ENCODE results near the gene SHH. TPM values are rescaled to one million over a fixed set of nuclear protein-coding genes. Genes with fewer than 3 reads are reported as not detected.
A peak's percentile ranks its signal among the peaks of the same experiment; 100 is the strongest.

Gene SHH
- total RNA-seq, 8 experiments from 2014 or later = under 0.01 to 28.2 (median 0.14) TPM; not detected in 2

- peak in 1 of 8 experiments; percentile 27 for ATAC-seq (replicated peaks in 6 of 8)
- WGBS, 10 experiments = 20 to 100% (median 76%) methylated on average over 1 to 11 of the region's 13 CpGs; no CpG with 5 or more reads in 2 of the 10 experiments
- Histone ChIP-seq H3K4me3 (no peak overlapping the region), H3K4me1 (replicated peaks in 1 of 2) (peaks cover 0 to 6% of the 10 kb centered on the region in 2 donors), H3K27ac (no peak overlapping the region)
- in situ Hi-C loops (cut with MboI; ENCODE audit: low pct_unique_long_range_greater_than_20kb in 2 of 9, low sequenced_read_pairs in 9 of 9, unreplicated experiment in 9 of 9) = loop anchor here in 3 of 9 experiments (10.0 to 25.0 kb wide), 2 partner anchors 1013 to 1016 kb away; no protein-coding TSS in a partner anchor
These were observed 13.4 kb downstream of the SHH start for GRCh38 chr7:155798673-155799439.

DNA sequence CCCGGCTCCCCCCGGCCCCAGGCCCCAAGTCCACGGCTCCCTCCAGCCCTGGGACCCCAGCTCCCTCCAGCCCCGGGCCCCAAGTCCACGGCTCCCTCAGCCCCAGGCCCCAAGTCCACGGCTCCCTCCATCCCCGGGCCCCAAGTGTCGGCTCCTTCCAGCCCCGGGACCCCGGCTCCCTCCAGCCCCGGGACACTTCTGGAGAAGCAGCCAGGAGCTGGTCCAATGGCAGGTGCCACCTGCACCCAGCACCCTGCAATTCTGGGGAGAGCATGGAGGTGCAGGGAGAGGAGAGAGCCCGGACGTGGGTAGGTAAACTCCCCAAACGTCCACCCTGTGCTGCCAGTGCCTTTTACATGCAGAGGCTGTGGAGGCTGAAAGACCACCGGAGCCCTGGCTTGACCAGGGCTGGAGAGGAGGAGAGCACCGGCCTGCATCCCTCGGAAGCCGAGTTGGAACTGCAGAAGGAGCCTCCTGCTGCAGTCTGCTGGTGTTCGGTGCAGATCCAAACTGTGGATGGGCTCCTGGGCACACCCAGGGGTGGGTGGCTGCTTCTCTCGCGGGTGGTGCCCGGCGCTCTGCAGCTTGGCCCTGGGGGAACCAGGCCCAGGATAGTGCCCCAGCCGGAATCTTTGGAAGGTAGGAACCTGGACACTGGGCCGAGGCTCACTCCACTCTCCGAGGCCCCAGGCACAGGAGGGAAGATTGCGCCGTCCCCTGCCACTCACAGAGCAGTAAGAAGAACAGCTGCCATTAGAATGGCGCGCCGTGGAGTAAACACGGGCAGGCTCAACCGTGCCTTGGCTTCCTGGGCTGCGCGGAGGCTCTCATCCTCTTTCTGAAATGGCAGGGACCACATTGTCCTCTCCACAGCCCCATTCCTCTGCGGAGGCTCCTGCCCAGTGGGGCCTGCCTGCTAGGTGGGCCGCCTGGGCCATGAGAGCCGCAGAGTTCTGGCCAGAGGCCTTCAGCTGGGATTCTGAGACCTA is 14.7 kb downstream of the SHH start:
- peak in 6 of 8 experiments; percentile 16 to 56 (median 34) for ATAC-seq (replicated peaks in 6 of 8)
- WGBS, 10 experiments = 60 to 85% (median 72%) methylated on average over 1 to 20 of the region's 38 CpGs; no CpG with 5 or more reads in 5 of the 10 experiments
- no peak overlapping the region for H3K4me3 ChIP-seq
- no peak overlapping the region for H3K27ac ChIP-seq
- H3K4me1 ChIP-seq (replicated peaks in 1 of 2) = no peaks in the 10 kb centered on the region
- in situ Hi-C loops (cut with MboI; ENCODE audit: low pct_unique_long_range_greater_than_20kb in 2 of 9, low sequenced_read_pairs in 9 of 9, unreplicated experiment in 9 of 9) = loop anchor here in 3 of 9 experiments (10.0 to 25.0 kb wide), 2 partner anchors 1015 to 1017 kb away; no protein-coding TSS in a partner anchor

- Histone ChIP-seq H3K4me1 (replicated peaks in 1 of 2) (no peaks in the 10 kb centered on the region), H3K4me3 (no peak overlapping the region), H3K27ac (no peak overlapping the region)
- in situ Hi-C loops (cut with MboI; ENCODE audit: low pct_unique_long_range_greater_than_20kb in 2 of 9, low sequenced_read_pairs in 9 of 9, unreplicated experiment in 9 of 9) = loop anchor here in 3 of 9 experiments (10.0 to 25.0 kb wide), 2 partner anchors 1016 to 1018 kb away; no protein-coding TSS in a partner anchor
- peak; percentile 75 to 92 (median 82) for ATAC-seq (replicated peaks in 6 of 8)
- WGBS, 10 experiments = 20 to 65% (median 54%) methylated on average over 7 to 11 of the region's 60 CpGs; no CpG with 5 or more reads in 5 of the 10 experiments
These were observed 15.6 kb downstream of the SHH start for GRCh38 chr7:155796381-155797261.

- 28 to 100% (median 57%) methylated on average over 1 to 6 of the region's 8 CpGs; no CpG with 5 or more reads in 4 of the 10 experiments for WGBS, 10 experiments
These were observed 16.3 kb downstream of the SHH start for GRCh38 chr7:155795951-155796350.

DNA sequence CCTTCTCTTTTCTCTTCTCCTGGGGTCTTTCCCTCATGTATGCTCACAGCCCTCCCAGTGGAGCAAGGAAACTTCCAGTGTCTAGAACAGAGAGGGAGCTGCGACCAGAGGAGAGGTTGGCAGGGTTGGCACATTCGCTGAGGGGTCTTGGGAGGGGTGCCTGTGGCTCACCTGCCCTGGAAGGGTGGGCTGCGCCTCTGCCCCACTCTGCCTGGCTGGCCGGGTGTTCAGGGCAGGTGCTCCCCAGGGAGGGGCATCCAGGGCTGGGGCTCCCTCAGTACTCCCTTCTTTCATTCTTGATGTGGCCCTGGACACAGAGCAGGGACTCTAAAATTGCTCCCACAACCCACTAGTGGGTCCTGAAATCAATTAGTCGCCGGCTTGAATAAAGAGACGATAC is 16.9 kb downstream of the SHH start:
- in situ Hi-C loops (cut with MboI; ENCODE audit: low pct_unique_long_range_greater_than_20kb in 2 of 9, low sequenced_read_pairs in 9 of 9, unreplicated experiment in 9 of 9) = loop anchor here in 3 of 9 experiments (10.0 to 25.0 kb wide), 2 partner anchors 1017 to 1019 kb away; no protein-coding TSS in a partner anchor

More at GRCh38 chr7:155795951-155796350, 16.3 kb downstream of the SHH start:
- no peaks in the 10 kb centered on the region for H3K4me1 ChIP-seq (replicated peaks in 1 of 2)
- no peak for ATAC-seq (replicated peaks in 6 of 8)
- H3K27ac ChIP-seq = no peak overlapping the region
- in situ Hi-C loops (cut with MboI; ENCODE audit: low pct_unique_long_range_greater_than_20kb in 2 of 9, low sequenced_read_pairs in 9 of 9, unreplicated experiment in 9 of 9) = loop anchor here in 3 of 9 experiments (10.0 to 25.0 kb wide), 2 partner anchors 1016 to 1019 kb away; no protein-coding TSS in a partner anchor
- H3K4me3 ChIP-seq = no peak overlapping the region

GRCh38 chr7:155794196-155794595 is 18.1 kb downstream of the SHH start:
- 34 to 80% (median 72%) methylated on average over 2 to 5 of the region's 9 CpGs; no CpG with 5 or more reads in 7 of the 10 experiments for WGBS, 10 experiments
- ATAC-seq (replicated peaks in 6 of 8) = no peak
- no peaks in the 10 kb centered on the region for H3K4me1 ChIP-seq (replicated peaks in 1 of 2)
- no peak overlapping the region for H3K4me3 ChIP-seq
- H3K27ac ChIP-seq = no peak overlapping the region
- in situ Hi-C loops (cut with MboI; ENCODE audit: low pct_unique_long_range_greater_than_20kb in 2 of 9, low sequenced_read_pairs in 9 of 9, unreplicated experiment in 9 of 9) = loop anchor here in 3 of 9 experiments (10.0 to 25.0 kb wide), 2 partner anchors 1018 to 1021 kb away; no protein-coding TSS in a partner anchor

More for the DNA sequence above, 16.9 kb downstream of the SHH start:
- H3K4me1 ChIP-seq (replicated peaks in 1 of 2) = no peaks in the 10 kb centered on the region
- ATAC-seq (replicated peaks in 6 of 8) = no peak
- 0 to 79% (median 54%) methylated on average over 1 to 3 of the region's 7 CpGs; no CpG with 5 or more reads in 2 of the 10 experiments for WGBS, 10 experiments
- no peak overlapping the region for H3K4me3 ChIP-seq
- H3K27ac ChIP-seq = no peak overlapping the region

- in situ Hi-C loops (cut with MboI; ENCODE audit: low pct_unique_long_range_greater_than_20kb in 2 of 9, low sequenced_read_pairs in 9 of 9, unreplicated experiment in 9 of 9) = loop anchor here in 3 of 9 experiments (10.0 to 25.0 kb wide), 2 partner anchors 1019 to 1021 kb away; no protein-coding TSS in a partner anchor
- Histone ChIP-seq H3K4me3 (no peak overlapping the region), H3K4me1 (replicated peaks in 1 of 2) (no peaks in the 10 kb centered on the region), H3K27ac (no peak overlapping the region)
- no peak for ATAC-seq (replicated peaks in 6 of 8)
- 64 to 80% methylated on average over 1 to 3 of the region's 4 CpGs; no CpG with 5 or more reads in 8 of the 10 experiments for WGBS, 10 experiments
These were observed 18.5 kb downstream of the SHH start for GRCh38 chr7:155793720-155794119.

GRCh38 chr7:155792999-155793560 is 19.2 kb downstream of the SHH start:
- no peak for ATAC-seq (replicated peaks in 6 of 8)
- in situ Hi-C loops (cut with MboI; ENCODE audit: low pct_unique_long_range_greater_than_20kb in 2 of 9, low sequenced_read_pairs in 9 of 9, unreplicated experiment in 9 of 9) = loop anchor here in 3 of 9 experiments (10.0 to 25.0 kb wide), 2 partner anchors 1019 to 1022 kb away; no protein-coding TSS in a partner anchor
- 47 to 92% (median 75%) methylated on average over 3 to 10 of the region's 11 CpGs; no CpG with 5 or more reads in 2 of the 10 experiments for WGBS, 10 experiments
- no peak overlapping the region for H3K27ac ChIP-seq
- no peaks in the 10 kb centered on the region for H3K4me1 ChIP-seq (replicated peaks in 1 of 2)
- no peak overlapping the region for H3K4me3 ChIP-seq

GRCh38 chr7:155792315-155792960 is 19.8 kb downstream of the SHH start:
- H3K4me3 ChIP-seq = no peak overlapping the region
- no peak for ATAC-seq (replicated peaks in 6 of 8)
- in situ Hi-C loops (cut with MboI; ENCODE audit: low pct_unique_long_range_greater_than_20kb in 2 of 9, low sequenced_read_pairs in 9 of 9, unreplicated experiment in 9 of 9) = loop anchor here in 3 of 9 experiments (10.0 to 25.0 kb wide), 2 partner anchors 1020 to 1022 kb away; no protein-coding TSS in a partner anchor
- no peaks in the 10 kb centered on the region for H3K4me1 ChIP-seq (replicated peaks in 1 of 2)
- H3K27ac ChIP-seq = no peak overlapping the region
- WGBS, 10 experiments = 80 to 100% (median 100%) methylated on average over 1 of the region's 14 CpGs; no CpG with 5 or more reads in 7 of the 10 experiments

- WGBS, 10 experiments = 40 to 100% (median 83%) methylated on average over 1 to 2 of the region's 7 CpGs; no CpG with 5 or more reads in 7 of the 10 experiments
- in situ Hi-C loops (cut with MboI; ENCODE audit: low pct_unique_long_range_greater_than_20kb in 2 of 9, low sequenced_read_pairs in 9 of 9, unreplicated experiment in 9 of 9) = loop anchor here in 3 of 9 experiments (10.0 to 25.0 kb wide), 2 partner anchors 1020 to 1023 kb away; no protein-coding TSS in a partner anchor
- H3K27ac ChIP-seq = no peak overlapping the region
- no peak overlapping the region for H3K4me3 ChIP-seq
- peaks cover 0 to 2% of the 10 kb centered on the region in 2 donors for H3K4me1 ChIP-seq (replicated peaks in 1 of 2)
- ATAC-seq (replicated peaks in 6 of 8) = no peak
These were observed 20.4 kb downstream of the SHH start for GRCh38 chr7:155791836-155792235.
